HEK293T (cell line): ENCODE measurements around the gene NT5DC2.

Experiments used
- CTCF ChIA-PET: fragments of 350-600 bp; formaldehyde crosslinking; extraction: SDS; loops from one replicate; lab custom pipeline; 2021; ENCODE audit warnings: antibody characterized with exemption, inconsistent platforms; lab: Yijun Ruan, JAX
- POLR2A ChIA-PET: fragments of 350-600 bp; formaldehyde crosslinking; extraction: SDS; loops from one replicate; lab custom pipeline; 2020; ENCODE audit warnings: antibody characterized with exemption, inconsistent platforms; lab: Yijun Ruan, JAX
- DNase-seq: peaks from one replicate; pipeline ENCODE4 v3.0.0; 2012; ENCODE audit warnings: mixed read lengths; ENCODE audit errors: extremely low spot score
- ARNT ChIP-seq: fragments of 450-650 bp; IDR thresholded peaks from 2 replicates; pipeline ENCODE4 v1.6.1; 2017; ENCODE audit warnings: mild to moderate bottlenecking
- BHLHE40 ChIP-seq: fragments of 450-650 bp; IDR thresholded peaks from 2 replicates; pipeline ENCODE4 v1.6.1; 2016; ENCODE audit warnings: mild to moderate bottlenecking, moderate library complexity, borderline replicate concordance
- CTBP1 ChIP-seq: fragments of 450-650 bp; IDR thresholded peaks from 2 replicates; pipeline ENCODE4 v1.6.1; 2016; ENCODE audit warnings: borderline replicate concordance
- ELF4 ChIP-seq: fragments of 450-650 bp; IDR thresholded peaks from 2 replicates; pipeline ENCODE4 v1.6.1; 2017; ENCODE audit warnings: antibody characterized with exemption
- FOXA1 ChIP-seq: fragments of 450-650 bp; IDR thresholded peaks from 2 replicates; pipeline ENCODE4 v1.6.1; 2016; ENCODE audit warnings: mild to moderate bottlenecking
- FOXK2 ChIP-seq: fragments of 450-650 bp; IDR thresholded peaks from 2 replicates; pipeline ENCODE4 v1.6.1; 2016; ENCODE audit warnings: mild to moderate bottlenecking
- FOXM1 ChIP-seq: fragments of 450-650 bp; IDR thresholded peaks from 2 replicates; pipeline ENCODE4 v1.6.1; 2017; ENCODE audit warnings: mild to moderate bottlenecking, borderline replicate concordance
- HDGF ChIP-seq: fragments of 450-650 bp; IDR thresholded peaks from 2 replicates; pipeline ENCODE4 v1.6.1; 2017; ENCODE audit warnings: antibody characterized with exemption, borderline replicate concordance
- L3MBTL2 ChIP-seq: fragments of 450-650 bp; conservative IDR thresholded peaks from 2 replicates; pipeline ENCODE4 v1.6.1; 2016; ENCODE audit warnings: mild to moderate bottlenecking
- LEF1 ChIP-seq: fragments of 450-650 bp; IDR thresholded peaks from 2 replicates; pipeline ENCODE4 v1.6.1; 2017; ENCODE audit warnings: mild to moderate bottlenecking, borderline replicate concordance
- NFRKB ChIP-seq: fragments of 450-650 bp; IDR thresholded peaks from 2 replicates; pipeline ENCODE4 v1.6.1; 2016; ENCODE audit warnings: mild to moderate bottlenecking, moderate library complexity
- PKNOX1 ChIP-seq: fragments of 450-650 bp; IDR thresholded peaks from 2 replicates; pipeline ENCODE4 v1.6.1; 2016
- SP1 ChIP-seq: fragments of 450-650 bp; IDR thresholded peaks from 2 replicates; pipeline ENCODE4 v1.6.1; 2017
- SUZ12 ChIP-seq: fragments of 450-650 bp; IDR thresholded peaks from 2 replicates; pipeline ENCODE4 v1.6.1; 2016; ENCODE audit warnings: mild to moderate bottlenecking
- TARDBP ChIP-seq: fragments of 450-650 bp; IDR thresholded peaks from 2 replicates; pipeline ENCODE4 v1.6.1; 2016
- ZNF384 ChIP-seq: fragments of 450-650 bp; IDR thresholded peaks from 2 replicates; pipeline ENCODE4 v1.6.1; 2016

Gene NT5DC2

GRCh38 chr3:52533623-52534280, at the start of gene NT5DC2:
Gene NT5DC2 (minus strand): TSS chr3:52533857. CDS start chr3:52533737, 120 bp downstream.
- DNase-seq: peak; percentile 87
- POLR2A ChIA-PET: no interaction called here
- TF ChIP-seq HDGF (no peak), FOXA1 (no peak), LEF1 (0 out of 2 replicates have a peak, but pooled peaks have one; percentile 39), SP1 (no peak), FOXK2 (no peak), ARNT (0 out of 2 replicates have a peak, but pooled peaks have one; percentile 41), FOXM1 (peak; percentile 91; the same call in 1 of the 2 replicates), TARDBP (no peak), ZNF384 (no peak), PKNOX1 (no peak), L3MBTL2 (0 out of 2 replicates have a peak, but pooled peaks have one; percentile 28), CTBP1 (no peak), SUZ12 (no peak)
- CTCF ChIA-PET: no interaction called here

- ChIA-PET CTCF (no interaction called here), POLR2A (no interaction called here)
- TF ChIP-seq L3MBTL2: no peak
- TF ChIP-seq TARDBP: no peak
- no peak for TF ChIP-seq SP1
- TF ChIP-seq ARNT: no peak
- no peak for TF ChIP-seq CTBP1
- TF ChIP-seq LEF1: no peak
- no peak for TF ChIP-seq HDGF
- no peak for TF ChIP-seq ELF4
- no peak for TF ChIP-seq ZNF384
- TF ChIP-seq FOXK2: no peak
- no peak for TF ChIP-seq FOXM1
- no peak for TF ChIP-seq BHLHE40
- TF ChIP-seq SUZ12: no peak
- TF ChIP-seq PKNOX1: no peak
- DNase-seq: no peak
These were observed 40.7 kb upstream of the NT5DC2 start for GRCh38 chr3:52574056-52574965.

GRCh38 chr3:52572221-52572620, 38.6 kb upstream of the NT5DC2 start:
- DNase-seq: no peak
- CTCF ChIA-PET: interaction anchor here (0.6 kb wide), 1 partner anchor 13 kb away, joined by 4 read pairs; no protein-coding TSS in a partner anchor
- POLR2A ChIA-PET: no interaction called here
- no peak for TF ChIP-seq TARDBP
- no peak for TF ChIP-seq LEF1
- no peak for TF ChIP-seq ARNT

- no peak for DNase-seq
- no peak for TF ChIP-seq L3MBTL2
- TF ChIP-seq PKNOX1: no peak
- TF ChIP-seq HDGF: no peak
- no peak for TF ChIP-seq LEF1
- ChIA-PET CTCF (no interaction called here), POLR2A (interaction anchor here (0.9 kb wide), 1 partner anchor 34 kb away, joined by 4 read pairs; the partner anchor contains the start of gene UQCC5)
These were observed 36.4 kb upstream of the NT5DC2 start for GRCh38 chr3:52570076-52570475.

GRCh38 chr3:52568069-52568468, 34.4 kb upstream of the NT5DC2 start:
- TF ChIP-seq TARDBP: no peak
- TF ChIP-seq NFRKB: no peak
- TF ChIP-seq BHLHE40: no peak
- no peak for TF ChIP-seq ELF4
- no peak for TF ChIP-seq SUZ12
- TF ChIP-seq FOXA1: no peak
- TF ChIP-seq HDGF: no peak
- no peak for TF ChIP-seq SP1
- TF ChIP-seq CTBP1: no peak
- no peak for TF ChIP-seq LEF1
- TF ChIP-seq ARNT: no peak
- TF ChIP-seq L3MBTL2: no peak
- no peak for TF ChIP-seq FOXM1
- TF ChIP-seq PKNOX1: no peak
- TF ChIP-seq ZNF384: no peak
- TF ChIP-seq FOXK2: no peak
- no peak for DNase-seq
- ChIA-PET POLR2A (no interaction called here), CTCF (no interaction called here)
